GM12801 (cell line): ENCODE measurements around the gene BCL10.

ENCODE experiments used
- TF ChIP-seq, protein P1 (sequence below): IDR thresholded peaks from one replicate; pipeline ENCODE4 v1.5.1; 2011; ENCODE audit warnings: control low read depth; ENCODE audit not compliant: insufficient read length; ENCODE audit errors: extremely low read depth

The BCL10 gene

GRCh38 chr1:85275701-85276214 lies 674 bp downstream of the BCL10 start:
- TF ChIP-seq, protein P1, sequence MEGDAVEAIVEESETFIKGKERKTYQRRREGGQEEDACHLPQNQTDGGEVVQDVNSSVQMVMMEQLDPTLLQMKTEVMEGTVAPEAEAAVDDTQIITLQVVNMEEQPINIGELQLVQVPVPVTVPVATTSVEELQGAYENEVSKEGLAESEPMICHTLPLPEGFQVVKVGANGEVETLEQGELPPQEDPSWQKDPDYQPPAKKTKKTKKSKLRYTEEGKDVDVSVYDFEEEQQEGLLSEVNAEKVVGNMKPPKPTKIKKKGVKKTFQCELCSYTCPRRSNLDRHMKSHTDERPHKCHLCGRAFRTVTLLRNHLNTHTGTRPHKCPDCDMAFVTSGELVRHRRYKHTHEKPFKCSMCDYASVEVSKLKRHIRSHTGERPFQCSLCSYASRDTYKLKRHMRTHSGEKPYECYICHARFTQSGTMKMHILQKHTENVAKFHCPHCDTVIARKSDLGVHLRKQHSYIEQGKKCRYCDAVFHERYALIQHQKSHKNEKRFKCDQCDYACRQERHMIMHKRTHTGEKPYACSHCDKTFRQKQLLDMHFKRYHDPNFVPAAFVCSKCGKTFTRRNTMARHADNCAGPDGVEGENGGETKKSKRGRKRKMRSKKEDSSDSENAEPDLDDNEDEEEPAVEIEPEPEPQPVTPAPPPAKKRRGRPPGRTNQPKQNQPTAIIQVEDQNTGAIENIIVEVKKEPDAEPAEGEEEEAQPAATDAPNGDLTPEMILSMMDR: no peak

DNA sequence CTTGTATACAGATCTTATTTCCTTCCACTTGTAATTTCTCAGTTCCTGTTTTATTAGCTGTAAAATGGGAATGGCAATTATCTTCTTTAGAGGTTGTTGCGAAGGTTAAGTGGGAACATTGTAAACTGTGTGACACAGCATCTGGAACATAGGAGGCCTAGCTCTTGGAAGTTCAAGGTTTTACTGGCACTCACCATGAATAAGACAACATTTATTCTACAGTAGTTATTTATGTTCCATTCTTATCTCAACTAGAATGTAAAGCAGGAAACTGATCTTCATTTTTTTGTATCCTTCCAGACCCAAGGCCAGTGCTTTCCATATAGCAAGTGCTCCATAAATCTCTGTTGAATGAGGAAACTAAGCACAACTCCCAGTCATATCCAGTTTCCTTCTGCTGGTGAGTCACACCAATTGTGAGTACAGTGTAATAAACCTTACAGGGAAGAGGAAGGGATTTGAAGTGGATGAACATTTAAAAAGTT lies 1.4 kb downstream of the BCL10 start:
- TF ChIP-seq, protein P1: no peak

DNA sequence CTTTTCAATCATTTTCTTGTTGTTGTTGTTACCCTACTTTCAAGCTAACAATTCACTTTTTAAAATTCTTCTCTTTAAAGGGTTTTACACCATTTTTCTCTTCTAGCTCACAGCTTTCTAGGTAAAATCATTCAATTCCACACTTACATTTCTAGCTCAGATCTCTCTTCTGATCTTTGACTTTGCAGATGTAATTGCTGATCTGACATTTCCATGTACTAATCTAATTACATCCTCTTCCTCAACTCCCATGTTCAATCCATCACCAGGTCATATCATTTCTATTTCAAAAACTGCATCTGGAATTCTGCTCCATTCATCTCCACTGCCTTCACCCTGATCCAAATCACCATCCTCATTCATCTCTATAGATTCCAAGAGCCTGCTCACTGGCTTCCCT lies 3.0 kb downstream of the BCL10 start:
- TF ChIP-seq, protein P1: no peak

- TF ChIP-seq, protein P1: no peak
Measured at GRCh38 chr1:85268801-85269585, 7.4 kb downstream of the BCL10 start.

- TF ChIP-seq, protein P1: no peak
Measured at GRCh38 chr1:85267313-85267712, 9.1 kb downstream of the BCL10 start.

- TF ChIP-seq, protein P1: no peak
Measured at GRCh38 chr1:85264150-85264549, 12.3 kb downstream of the BCL10 start.

DNA sequence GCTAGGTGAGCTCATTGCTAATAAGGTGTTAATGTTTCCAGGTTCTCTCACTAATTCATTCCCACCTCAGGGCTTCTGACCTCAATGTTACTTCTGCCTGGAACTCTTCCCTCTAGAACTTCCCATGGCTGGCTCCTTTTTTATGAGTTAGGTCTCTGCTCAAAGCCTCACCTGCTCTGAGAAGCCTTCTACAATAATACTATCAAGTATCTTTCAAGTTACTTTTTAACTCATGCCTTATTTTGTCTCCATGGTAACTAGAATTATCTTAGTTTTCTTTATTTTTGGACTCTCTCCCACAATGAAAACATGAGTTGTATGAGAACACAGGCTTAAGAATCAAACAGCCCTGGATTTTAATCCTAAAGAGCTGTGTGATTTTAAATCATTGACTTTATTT lies 13.4 kb downstream of the BCL10 start:
- TF ChIP-seq, protein P1: no peak
